Astrocyte of the cerebellum (primary cell): ENCODE results near the gene NNT.
A peak's percentile ranks its signal among the peaks of the same experiment; 100 is the strongest.

ENCODE experiments used
- DNase-seq: peaks from one replicate; pipeline ENCODE4 v3.0.0-alpha.2; 2011; ENCODE audit warnings: low read depth
- H3K4me3 ChIP-seq: 2 replicates; pipeline ENCODE4 v1.5.1; 2011; ENCODE audit warnings: mild to moderate bottlenecking, low read depth, low read length, moderate library complexity
- CTCF ChIP-seq: IDR thresholded peaks from 2 replicates; pipeline ENCODE4 v1.5.1; 2012; ENCODE audit warnings: low read length, low read depth, moderate library complexity, mild to moderate bottlenecking; ENCODE audit errors: missing control alignments
- in situ Hi-C: cut with HindIII; loops from 2 replicates; pipeline ENCODE4 v1.10.0; 2017; ENCODE audit warnings: low sequenced_read_pairs

The NNT gene

GRCh38 chr5:43683884-43684471 is 81.0 kb downstream of the NNT start:
- no peak for TF ChIP-seq CTCF
- in situ Hi-C loops = no loop called here
- no peak for DNase-seq
- H3K4me3 ChIP-seq = no peak overlapping the region

DNA sequence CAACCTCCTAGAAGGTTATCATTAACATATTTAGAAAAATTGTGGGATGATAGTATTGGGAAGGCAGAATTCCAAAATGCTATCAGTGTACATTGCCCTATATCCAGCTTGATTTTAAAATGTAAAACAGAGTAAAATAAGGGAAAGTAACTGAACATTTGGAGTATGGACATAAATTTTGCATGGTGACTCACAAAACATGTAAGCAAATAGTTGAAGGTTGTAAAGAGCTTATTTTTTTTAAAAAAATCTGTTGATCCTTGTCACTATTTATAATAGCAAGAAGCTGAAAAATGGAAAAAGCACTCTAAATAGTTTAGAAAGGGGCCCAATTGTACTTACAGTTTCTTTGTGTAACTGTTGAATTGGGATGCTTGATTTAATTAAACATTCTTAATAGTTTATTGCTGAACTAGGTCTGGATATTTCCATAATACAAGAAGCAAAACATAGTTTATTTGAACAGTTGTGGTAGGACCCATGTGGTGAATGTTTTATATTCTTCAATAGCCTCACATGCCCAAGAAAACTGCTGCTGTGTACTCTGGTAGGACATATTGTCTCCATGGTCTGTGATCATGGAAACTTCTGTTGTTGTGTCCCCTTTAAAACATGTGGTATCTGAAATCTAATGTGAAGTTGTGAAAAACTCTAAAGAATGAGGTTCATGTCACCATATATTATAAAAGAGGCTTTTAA is 82.4 kb downstream of the NNT start:
- TF ChIP-seq CTCF = no peak
- in situ Hi-C loops = no loop called here
- no peak overlapping the region for H3K4me3 ChIP-seq
- DNase-seq = peak; percentile 49

DNA sequence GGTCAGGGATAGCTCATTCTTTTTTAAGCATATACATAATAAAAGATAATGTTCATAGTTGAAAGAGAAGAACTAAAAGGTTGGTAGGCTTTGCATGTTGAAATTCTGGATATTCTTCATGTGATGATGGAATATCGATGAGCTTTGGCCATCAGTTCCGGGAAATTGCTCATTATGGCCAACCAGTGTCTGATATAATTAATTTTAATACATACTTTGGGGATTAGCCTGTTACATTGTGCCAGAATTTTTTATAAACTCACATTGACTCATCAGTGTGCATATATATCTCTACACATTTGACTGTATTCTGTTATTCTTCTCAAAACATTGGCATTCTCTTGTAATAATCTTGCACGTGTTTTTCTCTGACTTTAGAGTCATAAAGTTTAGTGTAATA is 84.3 kb downstream of the NNT start:
- H3K4me3 ChIP-seq = no peak overlapping the region
- in situ Hi-C loops = no loop called here
- no peak for DNase-seq
- no peak for TF ChIP-seq CTCF

- DNase-seq = no peak
- no peak for TF ChIP-seq CTCF
- in situ Hi-C loops = no loop called here
- no peak overlapping the region for H3K4me3 ChIP-seq
These were observed 88.3 kb downstream of the NNT start for GRCh38 chr5:43691275-43691674.

- in situ Hi-C loops = no loop called here
- no peak for DNase-seq
- no peak for TF ChIP-seq CTCF
- no peak overlapping the region for H3K4me3 ChIP-seq
These were observed 88.9 kb downstream of the NNT start for GRCh38 chr5:43691893-43692292.

DNA sequence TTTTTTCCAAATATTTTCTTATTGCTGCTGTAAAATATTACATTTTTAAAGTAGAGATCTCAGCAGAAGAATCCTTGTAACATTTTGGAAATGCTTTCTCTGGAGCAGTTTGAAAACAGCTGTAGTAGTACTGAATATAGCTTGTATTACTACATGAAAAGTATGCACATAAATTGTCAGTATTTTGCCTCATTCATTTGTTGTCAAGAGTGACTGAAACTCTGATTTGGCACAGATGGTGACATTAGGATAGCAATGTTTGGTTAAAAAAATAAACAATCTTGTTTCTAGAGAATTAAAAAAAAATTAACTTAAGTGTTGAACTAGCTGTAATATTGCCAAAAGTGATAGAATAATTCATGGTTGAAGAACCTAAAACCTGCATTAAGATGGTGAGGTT is 90.4 kb downstream of the NNT start:
- TF ChIP-seq CTCF = no peak
- no peak overlapping the region for H3K4me3 ChIP-seq
- no peak for DNase-seq
- in situ Hi-C loops = no loop called here
